Ovary (tissue), 3 donors: ENCODE data around the gene RPN1.

Experiments used
- CTCF ChIP-seq, 3 donors: fragments of 450-650 bp in 2 of 3; fragments of 200-600 bp in 1 of 3; IDR thresholded peaks; one replicate each; pipeline versions ENCODE4 v1.5.1 to v1.8.0; 2016 to 2022; ENCODE audit warnings: antibody characterized with exemption in 3 of 3, mild to moderate bottlenecking in 1 of 3
- POLR2A ChIP-seq: fragments of 450-650 bp; IDR thresholded peaks from one replicate; pipeline ENCODE4 v1.6.1; 2017; ENCODE audit warnings: antibody characterized with exemption, mild to moderate bottlenecking, moderate library complexity
- donor health status: DM: no; HTN: no; CAD: no.

GRCh38 chr3:128591738-128592426, 58.7 kb downstream of the RPN1 start:
- TF ChIP-seq CTCF (IDR thresholded peaks at IDR 0.05) (no peak), POLR2A (no peak)
